HG02870 (cell line): ENCODE data around the gene CHTOP.

Source experiments
- ATAC-seq: cut with Tn5 transposase; IDR thresholded peaks from one replicate; pipeline ENCODE4 v1.9.1; 2021; ENCODE audit warnings: mild to moderate bottlenecking, moderate library complexity; ENCODE audit not compliant: unreplicated experiment

Gene CHTOP

DNA sequence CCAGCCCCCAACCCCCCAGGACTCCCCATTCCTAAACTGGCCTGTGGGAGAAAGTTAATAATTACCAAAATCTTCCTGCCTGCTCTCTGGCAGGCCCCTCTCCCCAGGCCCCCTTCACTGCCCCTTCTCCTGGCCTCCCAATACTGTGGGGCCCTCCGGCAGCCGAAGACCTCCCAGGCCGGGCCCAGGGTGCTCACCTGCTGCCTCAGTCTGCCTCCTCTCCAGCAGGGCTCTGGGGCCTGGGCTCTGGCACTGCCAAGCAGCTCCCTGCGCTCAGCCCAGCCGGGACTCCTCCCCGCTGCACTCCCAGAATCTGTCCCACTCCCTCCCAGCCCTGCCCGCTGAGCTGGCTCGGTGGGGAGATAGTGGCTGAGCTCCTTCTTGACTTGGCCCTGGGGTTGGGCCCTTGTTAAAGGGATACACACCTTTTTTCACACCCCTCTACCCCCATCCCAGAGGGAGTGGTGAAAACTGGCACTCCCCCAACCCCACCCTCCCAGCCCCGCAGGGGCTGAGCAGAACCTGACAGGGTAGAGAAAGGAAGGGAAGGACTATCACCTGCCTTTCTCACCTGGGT is 21.0 kb upstream of the CHTOP start, which contains the start of gene S100A16:
Gene S100A16 (minus strand): TSS at position 383 of the 577 bp plus-strand sequence. CDS start 4,986 bp downstream, outside the sequence.
- no peak for ATAC-seq

DNA sequence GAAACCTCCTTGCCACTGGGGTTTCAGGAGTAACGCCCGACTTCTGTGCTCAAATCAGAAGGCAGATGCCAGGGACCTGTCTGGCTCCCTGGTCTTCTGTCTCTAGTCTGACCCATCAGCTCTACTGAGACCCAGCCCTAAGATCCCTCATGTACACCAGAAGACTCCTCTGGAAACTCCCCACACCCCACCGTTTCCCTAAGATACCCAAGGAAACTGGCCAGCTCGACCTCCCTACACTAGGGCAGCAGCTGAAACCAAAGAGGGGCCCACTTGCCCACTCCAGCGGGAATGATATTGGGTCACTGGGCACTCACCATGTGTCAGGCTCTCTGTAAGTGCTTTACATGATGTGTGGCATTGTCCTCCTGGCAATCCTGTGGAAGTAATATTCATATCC is 20.5 kb upstream of the CHTOP start:
- ATAC-seq = no peak

DNA sequence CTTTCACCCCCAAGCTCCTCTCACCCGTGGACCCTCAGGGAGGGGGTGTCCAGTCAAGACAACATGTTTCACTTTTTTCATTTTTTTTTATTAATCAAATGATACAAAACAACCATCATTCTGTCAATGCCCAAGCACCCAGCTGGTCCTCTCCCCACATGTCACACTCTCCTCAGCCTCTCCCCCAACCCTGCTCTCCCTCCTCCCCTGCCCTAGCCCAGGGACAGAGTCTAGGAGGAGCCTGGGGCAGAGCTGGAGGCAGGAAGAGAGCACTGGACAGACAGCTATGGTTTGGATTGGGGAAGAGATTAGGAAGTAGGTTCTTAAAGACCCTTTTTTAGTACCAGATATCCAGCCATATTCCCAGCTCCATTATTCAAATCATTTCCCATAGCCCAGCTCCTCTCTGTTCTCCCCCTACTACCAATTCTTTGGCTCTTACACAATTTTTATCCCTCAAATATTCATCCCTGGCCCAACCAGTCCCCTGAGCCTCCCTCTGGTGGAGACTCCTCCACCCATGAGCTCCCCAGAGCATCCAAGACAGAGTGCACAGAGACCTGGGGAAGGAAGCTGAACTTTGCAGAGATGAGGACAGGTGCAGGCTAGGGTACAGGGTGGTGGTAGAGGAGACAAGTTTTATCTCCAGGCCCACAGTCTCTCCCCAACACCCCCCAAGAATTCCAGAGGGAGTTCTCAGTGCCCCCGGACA is 19.5 kb upstream of the CHTOP start:
- ATAC-seq = no peak

DNA sequence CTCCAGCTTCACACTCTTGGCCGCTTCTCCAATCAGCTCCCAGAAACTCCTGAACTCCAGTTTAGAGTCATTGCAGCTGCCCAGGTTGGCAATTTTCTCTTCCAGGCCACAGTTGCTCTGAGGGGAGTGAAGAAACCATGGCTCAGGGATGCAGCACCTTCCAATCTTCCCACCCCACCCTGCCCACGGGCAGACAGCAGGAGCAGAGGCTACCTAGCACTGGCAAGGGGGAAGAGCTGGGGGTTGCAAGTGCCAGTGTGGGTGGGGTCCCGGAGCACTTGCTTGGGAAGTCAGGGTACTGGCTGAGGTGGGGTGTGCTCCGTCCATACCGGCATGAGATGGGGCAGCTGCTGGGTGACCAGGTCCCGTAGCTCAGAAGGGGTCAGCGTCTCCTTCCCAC is 19.0 kb upstream of the CHTOP start:
- ATAC-seq = no peak

DNA sequence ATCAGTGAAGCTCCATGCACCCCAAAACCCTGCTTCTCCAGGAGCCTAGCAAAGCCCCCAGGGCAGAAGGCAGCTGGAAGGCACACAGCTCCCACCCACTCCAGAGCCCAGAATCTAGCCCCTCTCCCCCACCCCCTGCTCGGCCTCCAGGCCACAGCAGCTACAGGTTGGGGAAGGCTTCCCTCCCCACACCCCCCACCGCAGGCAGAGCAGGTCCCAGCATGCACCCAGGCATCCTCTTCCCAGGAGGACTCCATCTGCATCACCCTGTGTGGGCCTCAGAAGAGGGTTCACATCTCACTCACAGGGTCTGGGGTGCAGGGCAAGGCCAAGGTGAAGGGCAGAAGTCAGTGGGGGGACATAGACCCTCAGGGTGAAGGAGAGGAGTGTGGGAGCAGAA is 18.5 kb upstream of the CHTOP start:
- ATAC-seq = no peak

DNA sequence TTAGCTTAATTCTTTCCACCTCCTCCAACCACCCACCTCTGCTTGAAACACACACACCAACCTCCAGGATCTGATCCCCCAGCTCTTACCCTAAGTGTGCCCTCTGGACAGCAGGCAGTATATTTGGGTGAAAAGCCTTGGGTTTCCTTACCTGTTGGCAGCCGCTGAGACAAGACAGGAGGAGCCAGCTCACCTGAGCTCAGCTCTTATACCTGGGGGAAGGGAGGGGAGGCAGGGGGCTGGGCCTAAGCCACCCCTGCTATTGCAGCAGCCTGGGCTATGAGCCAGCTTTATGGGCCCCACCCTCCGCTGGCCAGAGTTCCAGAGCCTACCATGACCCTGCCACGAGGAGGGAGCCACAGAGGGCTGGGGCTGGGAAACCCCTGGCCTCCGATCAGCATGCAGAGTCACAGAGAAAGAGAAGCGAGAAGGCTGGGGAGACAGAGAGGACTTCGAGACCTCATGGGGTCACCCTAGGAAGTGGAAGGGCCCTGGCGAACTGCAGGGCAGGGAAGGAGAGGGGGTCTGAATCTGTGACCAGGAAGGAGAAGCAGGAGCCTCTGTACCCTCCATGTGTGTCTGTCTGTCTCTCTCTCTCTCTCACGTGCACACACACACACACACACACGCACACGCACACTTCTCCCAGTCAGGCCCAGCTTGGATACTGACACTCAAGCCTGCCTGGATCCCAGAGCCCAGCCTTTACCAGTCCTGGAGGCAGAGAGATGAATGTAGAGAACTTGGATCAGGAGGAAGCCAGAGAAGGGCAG is 17.5 kb upstream of the CHTOP start, which contains the start of gene S100A14:
Gene S100A14 (minus strand): TSS at position 182 of the 773 bp plus-strand sequence. CDS start 467 bp downstream, outside the sequence.
- ATAC-seq = no peak

DNA sequence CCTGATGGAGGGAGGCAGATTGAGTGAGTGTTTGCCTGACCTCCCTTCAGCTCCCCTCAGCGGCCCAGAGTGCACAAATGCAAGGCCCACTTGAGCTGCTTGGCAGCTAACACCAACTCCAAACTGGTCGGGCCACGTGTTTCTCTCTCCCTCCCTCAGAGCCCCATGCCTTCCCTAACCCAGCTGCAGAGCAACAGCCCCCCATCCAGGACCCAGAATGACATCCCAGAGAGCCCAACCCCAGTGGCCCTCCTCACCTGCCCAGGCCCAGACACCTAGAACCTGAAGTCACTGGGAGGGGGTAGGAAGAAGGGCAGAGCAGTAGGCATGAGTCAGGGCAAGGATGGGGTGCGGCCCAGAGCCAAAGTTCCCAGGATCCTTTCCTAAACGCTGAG is 17.0 kb upstream of the CHTOP start:
- ATAC-seq = no peak

DNA sequence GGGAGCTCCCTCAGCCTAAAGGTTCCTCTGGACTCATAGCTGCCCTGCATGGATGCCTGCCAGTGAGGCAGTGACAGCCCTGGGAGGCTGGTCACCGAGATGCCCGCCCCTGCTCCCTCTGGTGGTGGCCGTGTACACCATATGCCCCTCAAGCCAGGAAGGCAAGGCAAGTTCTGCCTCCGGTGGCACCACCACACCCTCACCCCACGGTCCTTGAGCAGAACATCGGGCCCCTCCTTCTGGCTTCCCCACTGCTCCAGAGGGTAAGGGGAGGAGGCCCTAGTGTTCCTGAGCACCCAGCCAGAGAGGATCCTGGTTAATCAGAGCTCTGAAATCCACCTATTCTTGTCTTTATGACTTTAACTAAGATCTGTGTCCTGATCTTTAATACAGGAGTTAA is 16.2 kb upstream of the CHTOP start:
- ATAC-seq = no peak

DNA sequence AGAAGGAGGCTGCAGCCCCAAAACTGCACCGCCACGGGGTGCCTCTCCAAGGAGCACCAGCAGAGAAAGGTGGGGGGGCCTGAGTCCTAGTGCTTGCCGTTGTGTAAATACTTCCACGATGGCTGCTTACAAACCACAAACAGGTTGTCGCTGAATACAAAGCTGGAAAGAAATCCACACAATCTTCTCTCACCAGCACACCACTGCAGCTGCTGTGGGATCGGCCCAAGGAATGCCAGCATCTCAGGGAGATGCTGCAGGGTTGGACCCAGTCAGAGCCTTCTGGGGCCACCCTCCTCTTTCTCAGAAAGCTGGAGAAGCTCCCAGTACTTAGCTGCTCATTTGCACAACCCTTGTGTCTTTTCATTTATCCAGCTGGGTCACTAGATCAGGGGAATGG is 14.7 kb upstream of the CHTOP start:
- ATAC-seq = no peak

DNA sequence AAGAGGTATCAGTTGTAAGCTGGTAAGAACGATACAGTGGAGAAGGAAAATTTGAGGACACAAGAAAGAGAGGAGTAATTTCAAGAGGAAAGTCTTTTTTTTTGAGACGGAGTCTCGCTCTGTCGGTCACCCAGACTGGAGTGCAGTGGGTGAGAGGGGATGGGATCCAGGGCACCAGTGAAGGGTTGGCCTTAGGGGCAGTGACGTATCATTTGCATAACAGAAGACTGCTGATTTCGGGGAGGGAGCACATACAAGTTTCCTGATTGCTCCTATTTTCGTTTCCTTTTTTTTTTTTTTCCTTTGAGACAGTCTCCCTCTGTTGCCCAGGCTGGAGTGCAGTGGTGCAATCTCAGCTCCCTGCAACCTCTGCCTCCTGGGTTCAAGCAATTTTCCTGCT is 10.8 kb upstream of the CHTOP start:
- ATAC-seq = no peak

DNA sequence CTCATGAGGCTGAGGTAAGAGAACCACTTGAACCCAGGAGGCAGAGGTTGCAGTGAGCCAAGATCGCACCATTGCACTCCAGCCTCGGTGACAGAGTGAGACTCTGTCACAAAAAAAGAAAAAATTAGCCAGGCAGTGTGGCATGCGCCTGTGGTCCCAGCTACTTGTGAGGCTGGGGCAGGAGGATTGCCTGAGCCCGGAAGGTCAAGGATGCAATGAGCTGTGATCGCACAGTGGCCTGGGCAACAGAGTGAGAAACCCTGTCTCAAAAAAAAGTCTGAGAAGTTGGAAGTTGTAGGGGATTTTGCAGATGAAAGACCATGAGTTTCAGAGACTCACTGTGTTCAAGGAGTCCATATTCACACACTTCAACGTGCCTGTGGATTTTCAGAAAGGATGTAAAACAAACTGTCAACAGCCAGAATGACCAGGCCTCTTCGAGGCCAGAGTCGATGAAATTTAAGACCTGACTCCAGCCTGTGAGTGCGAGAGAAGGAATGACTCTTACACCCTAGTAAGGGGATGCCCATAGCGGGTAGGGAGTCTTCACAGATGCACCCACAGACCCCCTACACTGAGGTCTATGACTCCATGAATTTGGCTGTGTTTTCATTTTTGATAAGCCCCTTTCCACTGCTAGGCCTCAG is 8.8 kb upstream of the CHTOP start:
- no peak for ATAC-seq

DNA sequence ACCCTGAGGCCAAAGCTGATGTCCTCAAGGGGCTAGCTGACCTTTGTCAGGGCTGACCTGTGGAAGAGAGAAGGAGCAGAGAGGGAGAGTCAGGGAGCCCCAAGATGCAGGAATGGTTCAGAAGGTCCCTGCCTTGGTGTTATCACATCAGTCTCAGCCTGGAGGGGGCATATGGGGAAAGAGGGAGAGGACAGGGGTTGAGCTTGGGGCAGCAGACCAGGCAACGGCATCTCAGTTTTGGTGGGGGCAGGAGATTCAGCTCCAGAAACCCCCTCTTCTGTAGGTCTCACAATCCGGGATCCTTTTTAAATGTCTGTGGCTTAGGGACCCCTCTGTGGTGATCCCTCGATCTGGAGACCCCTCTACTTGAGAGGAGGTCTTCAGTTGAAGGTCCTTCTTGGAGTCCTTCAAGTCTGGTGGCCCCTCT is 7.4 kb upstream of the CHTOP start:
- no peak for ATAC-seq

DNA sequence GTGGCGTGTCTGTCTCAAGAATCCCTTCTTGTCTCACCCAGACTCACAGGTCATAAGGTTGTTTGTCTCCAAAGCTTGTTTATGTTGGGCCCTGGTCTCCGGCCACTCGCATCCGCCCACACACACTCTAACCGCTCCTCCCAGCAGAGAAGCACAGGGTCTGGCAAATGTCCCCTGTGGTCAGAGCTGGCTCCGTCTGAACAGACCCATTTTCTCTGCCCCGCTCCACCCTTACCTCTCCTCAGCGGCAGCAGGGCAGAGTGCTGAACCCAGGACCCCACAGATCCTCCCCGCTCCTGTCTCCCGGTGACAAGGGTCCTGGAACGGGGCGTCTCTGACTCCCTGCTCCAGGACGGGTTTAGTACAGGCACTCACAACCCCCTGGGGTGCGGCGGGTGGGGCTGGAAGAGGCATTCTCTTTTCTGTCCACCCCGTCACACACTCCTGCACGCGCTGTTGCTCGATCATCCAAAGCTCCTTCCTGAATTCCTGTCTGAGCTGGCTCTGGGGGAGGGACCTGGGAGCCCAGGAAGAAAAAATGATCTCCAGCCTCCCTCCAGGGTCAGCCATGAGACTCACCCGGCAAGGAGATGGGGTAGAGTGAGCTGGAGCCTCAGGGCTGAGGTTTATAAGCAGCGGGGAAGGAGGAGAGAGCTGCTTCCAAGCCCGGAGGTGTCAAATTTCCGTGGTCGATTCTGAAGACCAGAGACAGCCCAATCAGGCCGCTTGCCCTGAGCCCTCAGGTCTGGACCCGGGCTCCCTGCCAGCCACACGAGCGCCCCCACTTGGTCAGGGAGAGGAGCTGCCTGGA is 6.8 kb upstream of the CHTOP start, which contains the start of gene S100A13:
Gene S100A13 (minus strand): TSS at position 602 of the 811 bp plus-strand sequence. CDS start 1,033 bp downstream, outside the sequence.
- ATAC-seq = no peak

DNA sequence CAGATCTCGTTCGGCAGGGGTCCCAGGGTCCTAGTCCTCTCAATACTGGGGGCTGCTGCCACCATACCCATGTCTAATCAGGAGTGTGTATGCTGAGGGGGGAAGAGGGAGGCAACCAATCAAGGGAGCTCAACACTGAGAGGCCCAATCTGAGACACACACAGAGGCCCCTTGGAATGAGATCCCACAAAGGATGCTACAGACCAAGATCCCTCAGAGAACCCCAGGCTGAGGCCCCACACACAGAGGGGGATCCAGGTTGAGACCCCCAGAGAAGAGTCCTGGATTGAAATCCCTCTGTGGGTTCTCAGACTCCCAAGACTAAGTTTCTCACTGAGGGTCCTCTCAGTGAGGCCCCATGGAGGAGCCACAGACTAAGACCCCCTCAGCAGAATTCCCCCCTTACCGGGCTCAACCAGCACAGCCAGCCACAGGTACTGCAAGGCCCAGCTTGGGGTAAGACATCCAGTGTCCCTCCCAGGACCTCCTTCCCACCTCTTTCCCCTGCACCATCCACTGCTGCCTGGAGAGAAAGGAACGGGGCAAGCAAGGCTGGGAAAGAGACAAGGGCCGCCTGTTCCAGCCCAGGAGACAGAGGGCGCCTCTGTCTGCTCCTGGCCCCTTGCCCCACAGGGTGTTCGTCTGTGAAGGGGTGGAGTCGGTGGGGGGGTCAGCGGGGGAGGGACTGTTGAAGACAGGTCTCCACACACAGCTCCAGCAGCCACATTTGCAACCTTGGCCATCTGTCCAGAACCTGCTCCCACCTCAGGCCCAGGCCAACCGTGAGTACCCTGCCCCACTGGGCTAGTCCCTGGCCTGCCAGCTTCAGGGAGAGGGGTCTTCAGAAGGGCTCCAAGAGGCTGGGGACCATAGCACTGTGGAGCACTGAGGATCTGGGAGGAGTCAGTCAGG is 5.9 kb upstream of the CHTOP start, which contains the start of gene S100A1:
Gene S100A1 (plus strand): TSS at position 720 of the 912 bp plus-strand sequence. CDS start 2,088 bp downstream, outside the sequence.
- ATAC-seq = no peak

DNA sequence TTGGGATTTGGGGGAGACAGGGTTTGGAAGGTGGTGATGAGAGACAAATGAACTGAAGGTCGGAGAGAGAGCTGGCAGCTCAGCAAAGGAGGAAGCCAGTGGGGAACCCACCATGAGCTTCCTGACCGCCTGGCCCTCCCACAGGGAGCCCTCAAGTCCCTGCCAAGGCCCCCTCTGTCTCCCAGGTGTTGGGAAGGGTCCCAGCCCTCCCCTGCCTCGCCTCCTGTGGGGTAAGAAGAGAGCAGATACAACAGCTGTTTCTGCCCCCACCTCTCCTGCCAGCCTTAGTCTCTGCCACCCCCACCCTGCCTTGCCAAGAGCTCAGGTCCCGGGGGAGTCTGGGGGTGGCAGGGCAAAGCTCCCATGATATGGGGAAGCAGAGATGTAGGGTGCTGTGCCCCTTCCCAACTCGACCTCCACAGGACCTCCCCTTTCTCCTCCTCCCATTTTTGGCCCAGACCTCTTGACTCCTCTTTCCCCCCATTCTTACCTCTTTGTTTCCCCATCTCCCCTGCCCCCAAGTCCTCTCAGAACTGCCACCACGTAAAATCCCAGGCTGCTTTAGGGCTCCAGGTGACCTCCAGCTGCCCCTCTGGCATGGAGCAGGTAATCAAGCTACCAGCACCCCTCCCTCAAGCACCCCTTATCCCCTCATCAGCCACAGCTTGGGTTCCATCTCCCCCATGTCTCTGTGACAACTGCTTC is 5.1 kb upstream of the CHTOP start:
- ATAC-seq = no peak

DNA sequence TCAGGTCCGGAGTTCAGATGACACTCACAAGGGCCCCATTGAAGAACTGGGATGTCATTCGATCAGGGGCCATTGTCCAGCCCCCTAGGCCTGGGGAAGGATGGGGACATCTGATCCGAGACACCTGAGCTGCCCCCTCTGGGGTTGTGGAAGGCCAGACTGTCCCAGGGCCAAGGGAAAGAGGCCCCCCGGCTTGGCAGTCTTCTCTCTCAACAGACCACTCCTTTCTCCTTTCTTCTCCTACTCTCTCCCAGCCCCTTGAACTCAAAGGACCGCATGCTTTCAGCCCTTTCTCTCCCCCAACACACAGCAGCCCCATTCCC is 4.6 kb upstream of the CHTOP start:
- no peak for ATAC-seq

DNA sequence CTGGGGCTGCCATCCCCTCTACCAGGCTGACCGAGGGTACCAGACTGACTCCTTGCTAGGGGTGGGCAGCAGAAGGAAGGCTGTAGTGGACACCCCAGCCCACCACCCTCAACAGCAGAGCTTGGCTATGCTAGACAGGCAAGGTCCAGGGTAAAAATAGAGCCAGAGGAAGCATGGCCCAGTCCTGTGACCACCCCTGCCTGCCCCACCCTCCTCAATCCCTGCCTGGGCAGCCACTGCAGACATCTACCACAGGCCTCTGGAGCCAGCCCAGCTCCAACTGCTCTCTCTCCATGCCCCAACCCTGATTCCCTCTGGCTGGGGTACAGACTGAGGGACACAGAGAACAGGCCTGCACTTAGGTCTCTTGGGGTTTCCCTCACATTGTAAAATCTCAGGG is 3.9 kb upstream of the CHTOP start:
- no peak for ATAC-seq

DNA sequence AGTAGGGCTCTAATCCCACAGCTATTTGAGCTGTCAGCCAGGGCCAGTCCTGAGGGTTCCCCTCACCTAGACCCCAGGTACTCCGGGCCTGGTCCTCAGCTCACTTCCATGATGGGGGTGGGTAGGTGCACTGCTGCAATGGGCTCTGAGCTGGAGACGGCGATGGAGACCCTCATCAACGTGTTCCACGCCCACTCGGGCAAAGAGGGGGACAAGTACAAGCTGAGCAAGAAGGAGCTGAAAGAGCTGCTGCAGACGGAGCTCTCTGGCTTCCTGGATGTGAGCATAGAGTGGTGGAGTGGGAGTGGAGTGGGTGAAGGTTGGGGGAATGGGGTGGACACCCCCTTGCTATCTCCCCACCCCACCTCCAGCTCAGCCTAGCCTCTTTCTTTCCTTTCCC is 3.5 kb upstream of the CHTOP start:
- no peak for ATAC-seq
